Measurements from ENCODE around the gene BMP10.
A peak's percentile ranks its signal among the peaks of the same experiment; 100 is the strongest.
"Not testable (repeated sequence)": the region's sequence is repeated elsewhere in the genome, so short reads cannot be mapped to it uniquely, and the experiment has no call there.

The BMP10 gene, protein sequence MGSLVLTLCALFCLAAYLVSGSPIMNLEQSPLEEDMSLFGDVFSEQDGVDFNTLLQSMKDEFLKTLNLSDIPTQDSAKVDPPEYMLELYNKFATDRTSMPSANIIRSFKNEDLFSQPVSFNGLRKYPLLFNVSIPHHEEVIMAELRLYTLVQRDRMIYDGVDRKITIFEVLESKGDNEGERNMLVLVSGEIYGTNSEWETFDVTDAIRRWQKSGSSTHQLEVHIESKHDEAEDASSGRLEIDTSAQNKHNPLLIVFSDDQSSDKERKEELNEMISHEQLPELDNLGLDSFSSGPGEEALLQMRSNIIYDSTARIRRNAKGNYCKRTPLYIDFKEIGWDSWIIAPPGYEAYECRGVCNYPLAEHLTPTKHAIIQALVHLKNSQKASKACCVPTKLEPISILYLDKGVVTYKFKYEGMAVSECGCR

DNA sequence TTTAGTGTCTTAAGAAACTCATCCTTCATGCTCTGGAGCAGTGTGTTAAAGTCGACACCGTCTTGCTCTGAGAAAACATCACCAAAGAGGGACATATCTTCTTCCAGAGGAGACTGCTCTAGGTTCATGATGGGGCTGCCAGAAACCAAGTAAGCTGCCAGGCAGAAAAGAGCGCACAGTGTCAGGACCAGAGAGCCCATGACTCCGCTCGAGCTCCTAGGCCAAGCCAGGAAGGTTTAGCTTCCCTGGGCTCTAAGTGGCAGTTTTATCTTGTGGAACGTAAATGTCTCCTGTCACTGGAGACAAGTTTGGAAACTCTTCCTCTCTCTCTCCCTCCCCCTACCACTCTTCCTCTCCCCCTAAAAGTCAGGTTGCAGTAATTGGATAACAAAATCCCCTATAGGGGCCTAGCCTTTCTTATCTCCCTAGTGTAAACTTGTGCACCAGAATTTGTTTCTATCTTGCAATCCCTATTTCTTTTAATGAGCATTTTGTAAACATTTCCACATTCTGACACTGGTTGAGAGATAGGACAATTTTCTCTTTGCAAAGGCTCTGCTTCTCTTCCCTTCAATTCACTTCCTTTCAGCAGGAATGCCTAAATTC is at the start of gene BMP10:
TSS of gene BMP10 (minus strand) at position 239 of the 606 bp plus-strand sequence. CDS start at position 200, 39 bp downstream.
- DNase-seq: no peak

DNA sequence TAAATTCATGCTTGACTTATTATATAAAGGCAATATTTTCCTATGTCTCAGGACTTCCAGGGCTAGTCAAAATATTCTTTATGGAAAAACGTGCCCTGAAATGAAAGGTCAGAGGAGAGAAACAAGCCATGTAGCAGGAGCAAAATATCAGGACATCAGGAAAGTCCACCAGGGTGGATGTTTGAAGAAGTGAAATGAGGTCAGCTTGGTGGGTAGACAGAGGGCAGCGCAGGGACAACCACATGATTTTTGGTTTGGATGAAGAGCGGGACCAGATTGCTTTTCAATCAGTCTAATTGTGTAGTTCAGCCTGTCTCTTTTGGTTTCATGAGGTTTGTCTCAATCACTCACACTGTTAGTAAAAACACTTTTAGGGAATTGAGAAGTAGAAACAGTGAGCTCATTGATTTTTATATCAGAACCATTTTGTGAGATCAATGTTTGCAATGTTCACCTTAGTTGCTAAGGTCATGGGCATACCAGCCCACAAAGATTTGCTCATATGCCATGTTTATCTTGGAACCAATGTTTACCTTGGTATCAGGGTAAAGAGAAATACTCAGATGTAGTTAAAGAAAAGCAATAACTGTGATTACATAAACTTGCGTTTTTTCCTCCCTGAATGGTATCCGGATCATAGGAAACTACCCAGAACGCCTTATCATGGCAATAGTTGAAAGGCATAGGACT is 49.4 kb upstream of the BMP10 start:
- no peak for DNase-seq

DNA sequence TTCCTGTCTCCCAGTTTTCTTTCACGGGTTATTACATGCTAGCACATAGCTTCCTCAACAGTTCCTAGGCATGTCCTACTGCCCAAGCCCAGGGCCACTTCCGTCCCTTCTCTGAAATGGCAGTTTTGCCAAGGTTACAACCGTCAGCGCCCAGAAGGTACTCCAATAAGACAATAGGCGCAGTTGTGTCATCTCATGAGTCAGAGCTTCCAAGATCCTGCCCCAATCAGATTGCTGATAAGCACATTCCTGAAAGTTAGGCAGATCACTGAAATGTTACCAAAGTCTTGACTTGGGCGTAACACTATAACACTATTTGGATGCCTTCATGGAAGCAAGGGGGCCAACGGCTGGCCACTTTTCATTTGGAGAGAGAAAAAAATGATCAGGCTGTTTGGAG is 47.3 kb upstream of the BMP10 start:
- DNase-seq: no peak

DNA sequence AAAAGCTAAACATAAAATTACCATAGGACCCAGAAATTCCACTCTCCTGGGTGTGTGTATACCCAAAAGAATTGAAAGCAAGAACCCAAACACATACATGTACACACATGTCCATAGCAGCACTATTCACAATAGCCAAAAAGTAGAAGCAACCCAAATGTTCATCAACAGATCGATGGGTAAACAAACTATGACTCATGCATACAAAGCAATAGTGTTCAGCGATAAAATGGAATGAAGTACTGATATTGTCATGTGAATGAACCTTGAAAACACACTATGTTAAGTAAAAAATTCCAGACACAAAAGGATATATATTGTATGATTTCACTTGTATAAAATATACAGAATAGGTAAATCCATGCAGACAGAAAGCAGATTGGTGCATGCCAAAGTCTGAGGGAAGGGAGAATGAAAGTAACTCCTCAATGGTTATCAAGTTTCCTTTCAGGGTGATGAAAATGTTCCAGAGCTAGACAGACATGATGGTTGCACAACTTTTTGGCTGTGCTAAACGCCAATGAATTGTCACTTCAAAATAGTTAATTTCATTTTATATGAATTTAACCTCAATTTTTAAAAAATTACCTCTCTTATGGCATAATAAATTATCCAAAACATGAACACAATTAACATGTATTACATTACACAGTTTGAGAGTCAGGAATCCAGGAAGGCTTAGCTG is 46.0 kb upstream of the BMP10 start:
- no peak for DNase-seq

DNA sequence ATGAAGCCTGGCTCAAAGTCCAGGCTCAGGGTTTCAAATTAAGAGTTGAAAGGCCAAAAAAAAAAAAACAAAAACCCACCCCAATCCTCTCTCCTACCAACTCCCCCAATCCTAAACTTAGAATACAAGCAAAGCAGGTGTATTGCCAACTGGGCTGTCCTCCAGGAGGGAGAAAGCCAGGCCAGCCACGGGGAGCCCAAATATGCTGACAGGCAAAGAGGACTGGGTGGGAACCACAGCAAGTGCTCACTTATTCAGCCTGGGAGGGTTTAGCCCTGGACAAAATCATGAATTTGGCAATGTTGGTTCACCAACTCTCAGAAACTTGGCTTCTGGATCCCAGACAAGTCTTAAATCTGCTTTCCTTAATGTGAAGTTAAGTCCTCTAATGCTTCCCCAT is 45.0 kb upstream of the BMP10 start:
- no peak for DNase-seq

DNA sequence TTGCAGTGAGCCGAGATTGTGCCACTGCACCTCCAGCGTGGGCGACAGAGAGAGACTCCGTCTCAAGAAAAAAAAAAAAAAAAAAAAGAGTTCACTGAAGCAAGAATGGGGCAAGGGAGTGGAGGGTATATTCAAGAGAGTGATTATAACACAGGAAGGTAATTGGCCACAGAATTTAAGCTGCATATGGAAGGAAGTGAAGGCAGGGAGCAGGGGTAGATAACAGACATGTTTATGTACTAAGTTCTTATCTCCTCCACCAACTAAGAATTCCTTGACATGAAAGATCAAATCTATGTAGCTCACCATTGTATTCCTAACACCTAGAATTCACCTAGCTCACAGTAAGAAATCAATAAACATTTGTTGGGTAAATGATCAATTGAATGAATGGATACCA is 44.2 kb upstream of the BMP10 start:
- no peak for DNase-seq

DNA sequence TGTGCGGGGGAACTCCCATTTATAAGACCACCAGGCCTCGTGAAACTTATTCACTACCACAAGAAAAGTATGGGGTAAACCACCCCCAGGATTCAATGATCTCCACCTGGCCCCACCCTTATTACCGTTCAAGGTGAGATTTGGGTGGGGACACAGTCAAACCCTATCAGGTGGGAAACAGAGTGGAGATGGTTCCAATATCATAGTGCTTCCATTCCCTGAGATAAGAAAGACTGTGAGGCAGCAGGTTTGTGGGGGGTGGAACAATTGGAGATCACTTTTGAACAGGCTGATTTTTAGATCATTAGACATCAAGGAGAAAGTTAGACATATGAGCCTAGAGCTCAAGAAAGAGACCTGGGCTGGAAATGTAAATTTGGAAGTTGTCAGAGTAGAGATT is 42.2 kb upstream of the BMP10 start:
- DNase-seq: no peak

DNA sequence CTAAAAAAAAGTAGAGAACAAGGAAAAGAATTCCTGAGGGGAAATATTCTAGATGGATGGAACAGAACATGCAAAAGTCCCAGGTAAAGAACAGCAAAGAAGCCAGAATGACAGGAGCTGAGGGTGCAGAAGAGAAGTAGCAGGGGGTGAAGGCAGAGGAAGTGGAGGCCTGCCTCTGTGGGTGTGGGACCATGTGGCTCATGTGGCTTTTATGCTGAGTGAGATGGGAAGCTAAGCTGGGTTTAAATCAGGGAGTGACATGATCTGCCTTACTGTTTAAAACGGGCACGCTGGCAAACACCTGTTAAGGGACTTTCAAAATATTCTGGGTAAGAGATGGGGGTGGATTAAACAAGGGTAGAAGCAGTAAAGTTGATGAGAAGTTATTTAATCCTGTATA is 41.5 kb upstream of the BMP10 start:
- no peak for DNase-seq

DNA sequence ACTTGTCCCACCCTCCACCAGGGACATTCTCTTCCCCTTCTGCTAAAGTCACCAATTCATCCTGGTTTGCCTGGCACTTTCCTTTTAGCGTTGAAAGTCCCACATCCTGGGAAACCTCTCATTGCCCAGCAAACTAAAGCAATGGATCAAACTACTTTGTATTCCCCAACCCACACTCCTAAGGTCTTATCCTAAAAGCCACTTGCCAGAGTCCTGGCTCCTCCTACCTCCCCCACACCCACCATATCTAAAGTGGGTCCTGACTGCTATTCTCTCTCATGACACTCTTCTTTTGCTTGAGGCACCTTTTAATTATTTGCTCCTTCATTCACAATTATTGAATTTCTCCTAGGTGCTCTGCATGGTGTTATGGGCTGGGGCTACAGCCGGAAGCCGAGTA is 40.9 kb upstream of the BMP10 start:
- no peak for DNase-seq

DNA sequence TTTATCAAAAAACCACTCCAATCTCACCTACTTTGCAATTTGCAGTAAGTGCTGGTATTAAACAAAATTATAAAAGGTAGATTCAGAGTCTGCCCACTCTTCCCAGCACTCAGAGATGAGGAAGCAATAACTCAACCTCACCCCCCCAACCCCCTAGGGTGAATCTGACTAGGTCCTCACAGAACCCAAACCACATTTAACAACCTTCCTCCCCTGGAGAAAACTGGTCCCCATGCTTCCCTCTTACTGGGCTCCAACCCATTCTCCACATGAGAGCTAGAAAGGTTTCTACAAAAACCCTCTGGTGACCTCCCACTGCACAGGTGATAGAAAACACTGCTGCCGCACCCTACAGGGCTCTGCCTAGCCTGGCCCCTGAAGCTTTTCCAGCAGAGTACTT is 40.5 kb upstream of the BMP10 start:
- no peak for DNase-seq

DNA sequence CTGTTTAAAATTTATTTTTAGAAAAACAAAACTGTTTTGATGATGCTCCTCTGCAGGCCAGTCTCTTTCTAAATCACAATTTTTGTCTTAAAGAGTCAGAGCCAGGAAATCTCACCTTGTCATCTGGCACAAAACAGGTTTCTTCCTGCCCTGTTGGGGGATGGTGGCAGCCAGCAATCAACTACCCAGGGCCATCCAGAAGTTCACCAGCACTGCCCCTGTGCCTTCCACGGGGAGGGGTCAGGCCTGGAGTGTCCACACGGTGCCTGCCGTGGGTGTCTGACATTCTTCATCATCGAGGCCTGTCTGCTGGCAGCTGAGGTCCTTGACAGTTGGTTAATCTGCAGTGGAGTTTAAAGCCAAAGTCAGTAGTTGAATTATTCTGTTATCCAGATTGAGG is 40.0 kb upstream of the BMP10 start:
- no peak for DNase-seq

DNA sequence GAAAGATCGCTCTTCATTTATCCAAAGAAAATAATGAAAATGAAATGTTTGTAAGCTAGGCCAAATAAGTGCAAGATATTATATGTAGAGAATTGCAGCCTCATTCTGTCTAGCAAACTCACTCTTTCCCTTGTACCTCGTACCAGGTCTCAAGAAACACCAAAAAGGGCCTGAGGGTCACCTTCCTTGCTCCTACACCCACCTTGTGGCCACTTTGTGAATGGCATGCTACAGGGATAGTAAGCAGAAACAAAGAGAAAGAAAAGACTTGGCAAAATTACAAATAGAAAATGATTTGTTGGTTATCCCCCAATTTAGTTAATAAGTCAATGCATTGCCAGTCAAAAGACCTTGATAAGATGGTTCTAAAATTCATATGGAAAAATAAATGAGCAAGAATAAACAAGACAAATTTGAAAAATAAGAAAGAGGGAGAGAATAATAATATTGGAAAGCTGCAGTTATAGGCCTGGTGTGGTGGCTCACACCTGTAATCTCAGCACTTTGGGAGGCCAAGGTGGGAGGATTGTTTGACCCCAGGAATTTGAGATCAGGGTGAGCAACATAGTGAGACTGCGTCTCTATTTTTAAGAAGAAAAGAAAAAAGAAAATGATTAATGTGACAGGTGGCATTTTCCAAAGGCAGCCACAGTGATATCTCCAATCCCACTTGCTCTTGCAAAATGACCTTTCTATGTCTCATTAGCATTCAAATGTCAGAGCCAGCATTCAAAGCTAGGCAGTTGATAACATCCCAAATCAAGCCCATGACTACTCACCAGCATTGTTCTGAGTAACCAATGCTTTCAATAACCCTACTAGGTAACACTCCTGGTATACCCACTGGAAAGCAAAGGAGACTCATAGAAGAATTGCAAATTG is 38.8 kb upstream of the BMP10 start:
- DNase-seq: peak; percentile 35

DNA sequence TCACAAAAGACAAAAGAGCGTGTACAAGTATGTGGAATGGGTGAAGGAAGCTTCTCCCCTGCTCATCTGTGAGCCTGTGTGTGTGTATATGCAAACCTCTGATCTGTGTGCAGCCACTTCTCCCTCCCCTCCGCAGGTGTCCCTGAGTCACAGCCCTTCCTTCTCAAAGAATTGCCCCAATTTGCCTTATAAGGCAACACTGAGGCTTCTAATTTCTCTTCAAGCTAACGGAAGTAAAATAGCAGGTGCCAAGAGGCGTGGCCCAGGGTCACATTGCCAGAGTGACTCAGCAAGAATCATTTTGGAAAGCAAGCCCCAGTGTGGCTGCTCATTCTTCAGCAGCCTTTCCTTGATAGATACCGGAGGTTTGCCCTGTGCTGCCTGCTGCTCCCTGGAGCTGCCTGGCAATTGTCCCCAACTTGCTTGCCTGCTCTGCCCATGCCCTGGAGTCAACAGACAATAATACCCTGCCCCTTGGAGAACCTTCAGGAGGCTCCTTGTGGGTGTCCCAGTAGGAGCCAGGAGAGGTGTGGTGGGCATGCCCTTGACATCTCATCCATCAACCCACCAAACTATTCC is 37.3 kb upstream of the BMP10 start:
- DNase-seq: peak; percentile 93

DNA sequence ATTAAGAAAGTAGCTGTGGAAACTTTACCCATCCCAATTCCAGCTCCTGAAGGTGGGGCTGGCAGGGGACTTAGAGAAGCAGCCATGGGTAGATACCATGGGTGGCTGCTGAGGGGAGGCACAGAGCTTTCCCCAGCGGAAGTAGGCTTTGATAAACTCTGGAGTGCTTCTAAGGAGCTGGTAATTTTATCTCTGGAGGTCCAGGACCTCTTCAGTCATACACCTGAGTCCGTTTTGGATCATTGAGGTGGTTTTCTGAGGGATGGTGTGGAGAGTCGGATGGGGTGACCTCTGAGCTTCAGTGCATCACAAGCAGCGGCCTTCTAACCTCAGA is 36.7 kb upstream of the BMP10 start:
- no peak for DNase-seq

DNA sequence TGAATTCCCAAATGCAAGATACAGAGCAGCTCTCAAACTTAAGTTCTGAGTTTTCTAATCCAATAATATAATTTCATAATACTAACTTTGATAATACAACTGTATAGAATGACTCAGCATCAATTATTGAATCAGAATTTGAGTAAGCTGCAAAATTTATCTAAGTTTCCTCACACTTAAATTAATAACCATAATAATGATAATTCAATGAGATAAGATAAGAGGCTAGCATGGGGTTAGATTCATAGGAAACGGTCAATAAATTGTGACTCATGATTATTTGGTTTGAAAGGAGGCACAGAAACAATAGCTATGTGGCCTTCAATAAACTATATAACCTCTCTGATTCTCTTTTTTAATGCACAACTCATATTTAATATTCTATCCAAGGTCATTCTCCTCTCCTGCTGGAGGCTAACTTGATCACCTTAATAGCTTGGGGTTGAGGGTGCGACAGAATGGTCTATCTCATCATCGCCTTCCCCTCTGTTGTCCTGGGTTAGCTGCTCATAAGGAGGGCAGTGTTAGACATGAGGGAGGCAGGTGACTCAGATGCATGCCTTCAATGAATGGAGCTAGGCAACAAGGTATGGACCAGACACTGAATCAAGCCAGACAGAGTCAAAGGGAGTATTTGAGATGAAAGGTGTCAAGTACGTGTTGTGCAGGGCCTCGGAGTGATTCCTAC is 36.2 kb upstream of the BMP10 start:
- DNase-seq: no peak

DNA sequence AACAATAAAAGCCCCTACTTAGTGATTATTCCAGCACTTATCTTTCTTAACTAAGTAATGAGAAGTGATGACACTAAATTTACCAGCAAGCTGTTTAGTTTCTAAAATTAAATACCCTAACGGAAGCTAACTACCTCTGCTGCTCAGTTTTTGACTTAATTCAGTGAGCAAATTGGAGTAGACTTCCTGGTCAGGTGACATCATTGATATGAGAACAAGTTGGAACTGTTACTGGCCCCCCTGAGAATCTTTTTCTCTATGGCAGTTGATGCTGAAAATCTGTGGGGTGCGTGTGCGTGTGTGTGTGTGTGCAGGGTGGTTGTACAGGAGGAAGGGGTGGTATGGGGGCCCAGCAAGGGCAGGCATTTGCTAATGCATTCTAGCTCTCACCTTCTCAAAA is 35.5 kb upstream of the BMP10 start:
- no peak for DNase-seq

DNA sequence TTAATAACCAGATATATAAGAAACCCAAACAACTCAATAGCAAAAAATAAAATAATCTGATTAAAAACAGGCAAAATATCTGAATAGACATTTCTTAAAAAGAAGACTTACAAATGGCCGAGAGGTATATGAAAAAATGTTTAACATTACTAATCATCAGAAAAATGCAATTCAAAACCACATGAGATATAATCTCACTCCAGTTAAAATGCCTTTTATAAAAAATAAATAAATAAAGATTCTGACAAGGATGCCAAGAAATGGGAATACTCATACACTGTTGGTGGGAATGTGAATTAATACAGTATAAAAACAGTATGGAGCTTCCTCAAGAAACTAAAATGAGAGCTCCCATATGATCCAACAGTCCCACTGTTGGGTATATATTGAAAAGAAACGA is 33.9 kb upstream of the BMP10 start:
- no peak for DNase-seq

DNA sequence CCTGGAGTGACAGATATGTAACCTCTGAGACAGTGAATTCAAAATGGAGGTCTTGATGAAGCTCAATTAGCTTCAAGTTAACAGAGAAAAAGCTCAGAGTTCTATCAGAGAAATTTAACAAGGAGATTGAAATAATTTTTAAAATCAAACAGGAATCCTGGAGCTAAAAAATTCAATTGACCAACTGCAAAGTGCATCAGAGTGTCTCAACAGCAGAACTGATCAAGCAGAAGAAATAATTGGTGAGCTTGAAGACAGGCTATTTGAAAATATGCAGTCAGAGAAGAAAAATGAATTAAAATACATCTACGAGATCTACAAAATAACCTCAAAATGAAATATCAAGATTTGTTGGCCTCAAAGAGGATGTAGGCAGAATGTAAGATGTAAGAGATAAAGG is 30.4 kb upstream of the BMP10 start:
- DNase-seq: no peak

DNA sequence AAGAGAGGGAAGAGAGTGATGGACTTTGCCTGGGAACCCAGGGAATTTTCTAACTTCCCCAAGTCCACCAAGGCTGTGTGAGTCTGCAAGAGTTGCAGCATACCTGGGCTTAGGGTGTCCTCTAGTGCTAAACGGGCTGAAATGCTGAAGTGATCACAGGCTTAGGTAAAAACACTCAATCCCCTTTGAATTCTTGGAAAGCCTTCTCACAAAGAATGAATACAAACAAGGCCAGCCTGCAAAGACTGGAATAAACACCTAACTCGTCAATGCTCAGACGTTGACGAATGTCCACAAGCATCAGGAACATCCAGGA is 30.0 kb upstream of the BMP10 start:
- DNase-seq: no peak

DNA sequence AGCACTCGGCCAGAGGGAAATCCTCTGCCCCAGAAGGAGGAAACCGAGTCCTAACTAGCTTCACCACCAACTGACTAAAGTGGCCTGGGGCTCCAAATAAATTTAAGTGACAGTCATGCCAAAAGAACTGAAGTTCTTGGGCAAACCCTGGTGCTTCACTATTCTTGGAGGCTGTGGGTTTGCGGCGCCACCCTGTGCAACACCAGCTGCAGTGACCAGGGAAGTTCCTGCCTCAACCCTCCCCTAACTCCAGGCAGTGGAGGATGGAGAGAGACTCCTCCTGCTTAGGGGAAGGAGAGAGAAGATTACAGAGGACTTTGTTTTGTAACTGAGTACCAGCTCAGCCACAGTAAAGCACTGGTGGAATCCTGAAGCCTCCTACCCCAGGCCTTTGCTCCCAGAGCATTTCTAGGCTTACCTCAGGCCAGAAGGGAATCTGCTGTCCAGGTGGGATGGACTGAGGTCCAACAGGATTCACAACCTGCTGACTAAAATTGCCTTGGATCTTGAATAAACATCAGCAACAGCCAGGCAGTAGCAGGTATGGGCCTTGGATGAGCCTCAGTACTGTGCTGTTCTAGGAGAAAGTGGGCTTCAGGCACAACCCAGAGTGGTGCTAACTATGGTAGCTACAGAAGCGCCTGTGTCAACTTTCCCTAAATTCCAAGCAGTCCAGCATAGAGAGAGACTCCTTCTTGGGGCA is 29.4 kb upstream of the BMP10 start:
- DNase-seq: no peak

DNA sequence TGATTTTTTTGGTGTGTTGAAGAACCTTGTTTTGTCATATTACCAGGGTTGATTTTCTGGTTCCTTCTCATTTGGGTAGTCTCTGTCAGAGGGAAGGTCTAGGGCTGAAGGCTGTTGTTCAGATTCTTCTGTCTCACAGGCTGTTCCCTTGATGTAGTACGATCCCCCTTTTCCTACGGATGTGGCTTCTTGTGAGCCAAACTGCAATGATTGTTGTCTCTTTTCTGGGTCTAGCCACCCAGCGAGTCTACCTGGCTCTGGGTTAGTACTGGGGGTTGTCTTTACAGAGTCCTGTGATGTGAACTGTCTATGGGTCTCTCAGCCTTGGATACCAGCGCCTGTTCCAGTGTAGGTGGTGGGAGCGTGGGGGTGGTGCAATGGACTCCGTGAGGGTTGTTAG is 24.8 kb upstream of the BMP10 start:
- not testable (repeated sequence) for DNase-seq
